ENCODE data around the gene DLGAP1. TPM values are rescaled to one million over a fixed set of nuclear protein-coding genes. Genes with fewer than 3 reads are reported as not detected.

The DLGAP1 gene
- total RNA-seq, 1 donor from 2014 or later, result 11.5 TPM

GRCh38 chr18:4453567-4453873, 1.6 kb downstream of the DLGAP1 start:
- H3K4me1 Mint-ChIP-seq, result peaks cover 25% of the 10 kb centered on the region
- DNase-seq (ENCODE audit: low read depth, low spot score), result no peak
- TF ChIP-seq CTCF (conservative IDR thresholded peaks at IDR 0.05), result no peak
- H3K27ac Mint-ChIP-seq (ENCODE audit: unreplicated experiment), result no peak overlapping the region
- peaks cover 30% of the 10 kb centered on the region for H3K27me3 Mint-ChIP-seq (ENCODE audit: low read depth)
- peaks cover 2% of the 10 kb centered on the region for H3K36me3 Mint-ChIP-seq (ENCODE audit: low read depth)
- H3K9me3 Mint-ChIP-seq, result no peaks in the 10 kb centered on the region
- H3K4me3 Mint-ChIP-seq, result peak overlapping the region; percentile 93

GRCh38 chr18:4450065-4450658, 4.9 kb downstream of the DLGAP1 start:
- no peak for TF ChIP-seq CTCF (conservative IDR thresholded peaks at IDR 0.05)
- Mint-ChIP-seq H3K9me3 (peaks cover 3% of the 10 kb centered on the region), H3K36me3 (ENCODE audit: low read depth) (peaks cover 2% of the 10 kb centered on the region), H3K27ac (ENCODE audit: unreplicated experiment) (no peak overlapping the region), H3K4me1 (peaks cover 18% of the 10 kb centered on the region), H3K4me3 (no peak overlapping the region), H3K27me3 (ENCODE audit: low read depth) (peaks cover 24% of the 10 kb centered on the region)
- no peak for DNase-seq (ENCODE audit: low read depth, low spot score)

- no peak for TF ChIP-seq CTCF (conservative IDR thresholded peaks at IDR 0.05)
- H3K27ac Mint-ChIP-seq (ENCODE audit: unreplicated experiment), result no peak overlapping the region
- H3K4me1 Mint-ChIP-seq, result peaks cover 7% of the 10 kb centered on the region
- peaks cover 3% of the 10 kb centered on the region for H3K9me3 Mint-ChIP-seq
- H3K4me3 Mint-ChIP-seq, result no peak overlapping the region
- H3K36me3 Mint-ChIP-seq (ENCODE audit: low read depth), result peaks cover 2% of the 10 kb centered on the region
- H3K27me3 Mint-ChIP-seq (ENCODE audit: low read depth), result peaks cover 7% of the 10 kb centered on the region
- no peak for DNase-seq (ENCODE audit: low read depth, low spot score)
These were observed 9.2 kb downstream of the DLGAP1 start for GRCh38 chr18:4445902-4446301.

GRCh38 chr18:4444306-4444705, 10.8 kb downstream of the DLGAP1 start:
- no peaks in the 10 kb centered on the region for H3K4me1 Mint-ChIP-seq
- no peak for TF ChIP-seq CTCF (conservative IDR thresholded peaks at IDR 0.05)
- H3K4me3 Mint-ChIP-seq, result no peak overlapping the region
- peaks cover 2% of the 10 kb centered on the region for H3K36me3 Mint-ChIP-seq (ENCODE audit: low read depth)
- no peak for DNase-seq (ENCODE audit: low read depth, low spot score)
- no peak overlapping the region for H3K27ac Mint-ChIP-seq (ENCODE audit: unreplicated experiment)
- no peaks in the 10 kb centered on the region for H3K27me3 Mint-ChIP-seq (ENCODE audit: low read depth)
- peaks cover 3% of the 10 kb centered on the region for H3K9me3 Mint-ChIP-seq

GRCh38 chr18:4441098-4441497, 14.0 kb downstream of the DLGAP1 start:
- no peak overlapping the region for H3K27ac Mint-ChIP-seq (ENCODE audit: unreplicated experiment)

More at GRCh38 chr18:4441098-4441497, 14.0 kb downstream of the DLGAP1 start:
- H3K4me1 Mint-ChIP-seq, result no peaks in the 10 kb centered on the region
- TF ChIP-seq CTCF (conservative IDR thresholded peaks at IDR 0.05), result no peak
- no peak for DNase-seq (ENCODE audit: low read depth, low spot score)
- no peak overlapping the region for H3K4me3 Mint-ChIP-seq
- no peaks in the 10 kb centered on the region for H3K27me3 Mint-ChIP-seq (ENCODE audit: low read depth)
- H3K36me3 Mint-ChIP-seq (ENCODE audit: low read depth), result peaks cover 2% of the 10 kb centered on the region
- no peaks in the 10 kb centered on the region for H3K9me3 Mint-ChIP-seq
